DMS153 treated with DMSO at 0.1 percent for 48 hours (cell line): Measurements from ENCODE around the gene ZBTB44.

Source experiments
- DNase-seq: peaks from one replicate; lab custom pipeline; 2025; ENCODE audit not compliant: unreplicated experiment; lab: John Stamatoyannopoulos, UW

Gene ZBTB44

GRCh38 chr11:130179396-130180306, 135.1 kb downstream of the ZBTB44 start:
- DNase-seq, result peak; percentile 25

GRCh38 chr11:130178441-130179339, 136.0 kb downstream of the ZBTB44 start:
- no peak for DNase-seq

GRCh38 chr11:130177782-130178181, 136.9 kb downstream of the ZBTB44 start:
- DNase-seq, result no peak
